OCI-LY3 (cell line): Measurements from ENCODE around the gene FUT7.

Source experiments
- EZH2phosphoT487 ChIP-seq: fragments of 200-600 bp; shearing (Covaris generic); IDR thresholded peaks from 2 replicates; pipeline ENCODE4 v1.6.1; 2018; ENCODE audit warnings: antibody characterized with exemption, mixed run types, low read depth
- TF ChIP-seq, protein P1 (sequence below): fragments of 200-600, 300-600 bp; sonication (generic); IDR thresholded peaks from 2 replicates; pipeline ENCODE4 v1.5.1; 2014; ENCODE audit warnings: antibody characterized with exemption, low read length, low read depth

DNA sequence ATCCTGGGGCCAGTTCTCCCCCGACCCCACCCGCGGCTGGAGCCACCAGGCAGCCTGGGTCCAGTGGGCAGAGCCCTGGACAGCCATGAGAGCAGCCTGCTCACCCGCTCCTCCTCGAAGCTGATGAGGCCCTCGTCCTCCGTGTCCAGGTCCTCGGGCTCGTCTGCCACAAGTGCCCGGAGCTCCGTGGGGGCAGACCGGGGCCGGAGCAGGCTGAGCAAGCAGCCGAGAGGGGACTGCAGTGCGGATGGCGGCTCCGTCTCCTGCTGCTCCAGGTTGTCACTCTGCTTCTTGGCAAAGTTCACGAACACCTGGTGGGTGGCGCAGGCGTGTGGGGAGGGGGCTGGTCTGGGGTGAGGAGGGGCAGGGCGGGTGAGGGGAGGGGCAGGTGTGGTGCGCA is 23.6 kb downstream of the FUT7 start:
- TF ChIP-seq, protein P1, sequence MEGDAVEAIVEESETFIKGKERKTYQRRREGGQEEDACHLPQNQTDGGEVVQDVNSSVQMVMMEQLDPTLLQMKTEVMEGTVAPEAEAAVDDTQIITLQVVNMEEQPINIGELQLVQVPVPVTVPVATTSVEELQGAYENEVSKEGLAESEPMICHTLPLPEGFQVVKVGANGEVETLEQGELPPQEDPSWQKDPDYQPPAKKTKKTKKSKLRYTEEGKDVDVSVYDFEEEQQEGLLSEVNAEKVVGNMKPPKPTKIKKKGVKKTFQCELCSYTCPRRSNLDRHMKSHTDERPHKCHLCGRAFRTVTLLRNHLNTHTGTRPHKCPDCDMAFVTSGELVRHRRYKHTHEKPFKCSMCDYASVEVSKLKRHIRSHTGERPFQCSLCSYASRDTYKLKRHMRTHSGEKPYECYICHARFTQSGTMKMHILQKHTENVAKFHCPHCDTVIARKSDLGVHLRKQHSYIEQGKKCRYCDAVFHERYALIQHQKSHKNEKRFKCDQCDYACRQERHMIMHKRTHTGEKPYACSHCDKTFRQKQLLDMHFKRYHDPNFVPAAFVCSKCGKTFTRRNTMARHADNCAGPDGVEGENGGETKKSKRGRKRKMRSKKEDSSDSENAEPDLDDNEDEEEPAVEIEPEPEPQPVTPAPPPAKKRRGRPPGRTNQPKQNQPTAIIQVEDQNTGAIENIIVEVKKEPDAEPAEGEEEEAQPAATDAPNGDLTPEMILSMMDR, result no peak
- no peak for TF ChIP-seq EZH2phosphoT487
